Pons (tissue), 1 donor: ENCODE measurements around the gene SYT14.
A peak's percentile ranks its signal among the peaks of the same experiment; 100 is the strongest.
"Not testable (repeated sequence)": the region's sequence is repeated elsewhere in the genome, so short reads cannot be mapped to it uniquely, and the experiment has no call there.

ENCODE experiments used
- DNase-seq: peaks from one replicate; pipeline ENCODE4 v3.0.0-alpha.2; 2016; ENCODE audit warnings: low spot score

SYT14 gene

DNA sequence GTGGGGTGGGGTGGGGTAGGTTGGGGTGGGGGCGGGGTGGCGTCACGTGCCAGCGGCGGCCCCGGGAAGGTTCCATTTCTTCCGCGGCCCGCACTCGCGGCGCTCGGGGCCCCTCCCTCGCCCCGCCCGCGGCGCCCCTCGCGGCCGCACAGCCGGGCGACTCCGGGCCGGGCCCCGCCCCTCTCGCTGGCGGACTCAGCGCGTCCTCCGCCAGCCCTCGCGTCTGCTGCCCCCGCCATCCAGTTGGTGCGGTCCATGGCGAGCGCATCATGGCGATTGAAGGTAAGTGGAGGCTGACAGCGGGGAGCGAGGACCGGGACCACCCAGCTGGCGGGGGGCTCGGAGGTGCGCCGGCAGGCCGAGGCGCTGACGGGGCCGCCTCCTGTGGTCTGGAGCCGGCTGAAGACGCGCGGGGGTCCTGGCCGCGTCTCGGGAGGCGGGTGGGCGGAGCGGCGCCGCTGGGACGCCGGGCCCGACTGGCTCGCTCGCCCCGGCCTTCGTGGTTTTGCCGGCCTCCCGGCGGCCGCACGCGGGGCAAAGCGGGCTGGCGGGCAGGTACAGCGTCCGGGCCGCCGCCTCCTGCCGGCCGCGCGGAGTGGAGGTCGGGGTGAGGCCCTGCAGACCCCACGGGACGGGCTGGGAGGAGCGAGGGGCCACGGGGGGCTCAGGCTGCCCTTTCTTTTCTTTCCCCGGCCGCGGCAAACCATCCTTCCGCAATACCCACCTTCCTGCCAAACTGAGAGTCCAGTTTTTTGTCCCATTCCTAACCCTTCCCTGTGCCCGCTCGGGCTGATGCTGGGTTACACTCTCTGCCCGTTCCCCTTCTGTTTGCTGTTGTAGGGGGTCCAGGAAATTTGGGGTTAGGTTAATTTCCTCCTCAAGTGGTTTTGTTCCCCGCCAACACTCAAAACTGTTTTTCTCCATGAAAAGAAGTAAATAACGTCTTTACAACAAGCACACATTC is at the start of gene SYT14:
Gene SYT14 (plus strand): TSS at position 222 of the 964 bp plus-strand sequence. CDS start 48 bp downstream, at position 270.
- DNase-seq: peak; percentile 14

DNA sequence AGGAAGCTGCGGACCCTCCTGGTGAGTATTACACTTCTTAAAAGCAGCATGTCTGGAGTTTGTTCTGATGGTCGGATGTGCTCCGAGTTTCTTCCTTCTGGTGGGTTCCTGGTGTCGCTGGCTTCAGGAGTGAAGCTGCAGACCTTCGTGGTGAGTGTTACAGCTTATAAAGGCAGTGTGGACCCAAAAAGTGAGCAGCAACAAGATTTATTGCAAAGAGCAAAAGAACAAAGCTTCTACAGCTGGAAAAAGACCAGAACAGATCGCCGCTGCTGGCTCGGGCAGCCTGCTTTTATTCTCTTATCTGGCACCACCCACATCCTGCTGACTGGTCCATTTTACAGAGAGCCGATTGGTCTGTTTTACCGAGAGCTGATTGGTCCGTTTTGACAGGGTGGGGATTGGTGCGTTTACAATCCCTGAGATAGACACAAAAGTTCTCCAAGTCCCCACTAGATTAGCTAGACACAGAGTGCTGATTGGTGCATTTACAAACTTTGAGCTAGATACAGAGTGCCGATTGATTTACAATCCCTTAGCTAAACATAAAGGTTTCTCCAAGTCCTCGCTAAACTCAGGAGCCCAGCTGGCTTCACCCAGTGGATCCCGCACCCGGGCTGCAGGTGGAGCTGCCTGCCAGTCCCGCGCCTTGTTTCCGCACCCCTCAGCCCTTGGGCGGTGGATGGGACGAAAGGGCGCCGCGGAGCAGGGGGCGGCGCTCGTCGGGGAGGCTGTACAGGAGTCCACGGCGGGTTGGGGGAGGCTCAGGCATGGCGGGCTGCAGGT is 49.5 kb upstream of the SYT14 start:
- DNase-seq: not testable (repeated sequence)

DNA sequence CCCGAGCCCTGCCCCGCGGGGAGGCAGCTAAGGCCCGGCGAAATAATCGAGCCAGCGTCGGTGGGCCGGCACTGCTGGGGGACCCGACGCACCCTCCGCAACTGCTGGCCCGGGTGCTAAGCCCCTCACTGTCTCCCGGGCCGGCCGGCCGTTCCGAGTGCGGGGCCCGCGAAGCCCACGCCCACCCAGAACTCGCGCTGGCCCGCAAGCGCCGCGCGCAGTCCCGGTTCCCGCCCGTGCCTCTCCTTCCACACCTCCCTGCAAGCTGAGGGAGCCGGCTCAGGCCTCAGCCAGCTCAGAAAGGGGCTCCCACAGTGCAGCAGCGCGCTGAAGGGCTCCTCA is 49.0 kb upstream of the SYT14 start:
- DNase-seq: no peak

DNA sequence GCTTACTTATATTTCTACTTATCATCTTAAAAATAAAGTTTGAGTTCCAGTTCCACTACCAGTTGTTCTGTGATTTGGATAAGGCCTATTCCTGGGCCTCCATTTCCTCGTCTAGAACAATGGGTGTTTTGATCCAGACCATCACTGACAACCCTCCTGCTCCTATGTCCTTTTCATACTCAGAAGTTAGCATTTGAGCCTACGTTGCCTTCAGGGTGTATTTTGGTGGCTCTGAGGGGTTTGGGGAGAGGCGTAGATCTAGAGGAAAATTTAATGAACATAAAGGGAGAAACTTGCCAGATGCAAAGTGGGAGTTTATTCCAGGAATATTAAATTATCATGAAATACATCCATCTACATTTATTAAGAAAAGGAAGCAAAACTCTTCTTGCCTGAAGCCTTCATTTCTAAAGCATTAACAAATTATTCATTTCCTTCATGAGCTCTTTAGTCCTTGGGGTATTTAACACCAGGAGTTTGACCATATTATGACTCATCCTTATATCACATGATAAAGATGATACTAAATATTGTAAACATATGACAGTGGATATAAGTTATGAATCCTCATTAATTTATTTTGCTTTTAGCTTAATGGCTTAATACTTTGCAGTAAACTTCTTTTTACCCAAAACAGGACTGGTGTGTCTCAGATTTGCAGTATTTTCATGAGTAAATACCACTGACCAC is 47.2 kb upstream of the SYT14 start:
- no peak for DNase-seq

DNA sequence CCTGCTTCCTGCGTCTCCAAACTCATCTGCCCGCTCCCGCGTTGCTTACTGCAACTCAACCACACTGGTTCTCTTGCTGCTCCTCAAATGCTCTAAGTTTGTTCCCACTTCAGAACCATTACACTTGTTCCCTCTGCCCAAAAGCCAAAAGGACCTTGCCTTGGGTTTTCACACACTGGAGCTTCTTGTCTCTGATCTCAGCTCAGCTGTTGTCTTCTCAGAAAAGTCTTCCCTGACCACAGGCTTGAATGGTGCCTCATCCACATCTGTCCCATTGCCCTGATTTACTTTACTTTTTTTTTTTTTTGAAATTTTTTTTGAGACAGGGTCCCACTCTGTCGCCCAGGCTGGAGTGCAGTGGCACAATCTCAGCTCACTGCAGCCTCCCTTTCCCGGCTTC is 44.3 kb upstream of the SYT14 start:
- DNase-seq: no peak

DNA sequence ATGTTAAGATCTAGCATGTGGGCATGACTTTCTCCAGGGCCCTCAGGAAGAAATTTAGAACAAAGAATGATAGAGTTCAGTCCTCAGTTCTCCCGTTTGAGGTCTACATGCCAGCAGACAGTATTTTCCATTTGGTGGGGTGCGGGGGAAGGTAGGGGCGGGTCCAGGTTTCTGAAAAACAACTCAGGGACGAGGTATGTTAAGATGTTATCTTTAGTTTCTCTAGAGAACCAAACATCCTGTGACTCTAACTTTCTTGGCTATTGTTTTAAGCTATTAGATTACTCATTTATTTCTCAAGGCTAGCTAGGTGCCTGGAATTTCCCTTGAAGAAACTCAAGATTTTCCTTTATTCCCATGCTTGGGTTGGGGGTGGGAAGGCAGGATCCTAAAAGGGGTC is 42.3 kb upstream of the SYT14 start:
- no peak for DNase-seq

DNA sequence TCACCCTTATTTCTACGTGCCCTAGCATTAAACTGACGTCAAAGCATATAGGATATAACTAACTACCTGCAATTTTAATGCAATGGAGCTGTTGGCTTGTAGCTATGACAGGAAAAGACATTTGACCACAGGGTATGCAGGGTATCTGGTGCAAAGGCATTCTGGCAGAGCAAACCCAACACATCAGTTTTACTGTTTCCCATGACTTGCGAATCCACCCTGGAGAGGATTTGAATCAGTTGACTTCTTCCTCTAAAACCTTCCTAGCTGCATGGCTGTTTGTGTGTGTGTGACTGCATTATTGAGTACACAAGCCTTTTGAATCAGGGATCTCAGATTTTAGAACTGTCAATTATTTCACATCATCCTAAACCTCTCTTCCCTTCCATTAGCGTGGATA is 41.7 kb upstream of the SYT14 start:
- DNase-seq: no peak

DNA sequence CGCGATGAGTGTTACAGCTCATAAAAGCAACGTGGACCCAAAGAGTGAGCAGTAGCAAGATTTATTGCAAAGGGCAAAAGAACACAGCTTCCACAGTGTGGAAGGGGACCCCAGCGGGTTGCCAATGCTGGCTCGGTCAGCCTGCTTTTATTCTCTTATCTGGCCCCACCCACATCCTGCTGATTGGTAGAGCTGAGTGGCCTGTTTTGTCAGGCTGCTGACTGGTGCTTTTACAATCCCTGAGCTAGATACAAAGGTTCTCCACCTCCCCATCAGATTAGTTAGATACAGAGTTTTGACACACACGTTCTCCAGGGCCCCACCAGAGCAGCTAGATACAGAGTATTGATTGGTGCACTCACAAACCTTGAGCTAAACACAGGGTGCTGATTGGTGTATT is 39.7 kb upstream of the SYT14 start:
- not testable (repeated sequence) for DNase-seq

DNA sequence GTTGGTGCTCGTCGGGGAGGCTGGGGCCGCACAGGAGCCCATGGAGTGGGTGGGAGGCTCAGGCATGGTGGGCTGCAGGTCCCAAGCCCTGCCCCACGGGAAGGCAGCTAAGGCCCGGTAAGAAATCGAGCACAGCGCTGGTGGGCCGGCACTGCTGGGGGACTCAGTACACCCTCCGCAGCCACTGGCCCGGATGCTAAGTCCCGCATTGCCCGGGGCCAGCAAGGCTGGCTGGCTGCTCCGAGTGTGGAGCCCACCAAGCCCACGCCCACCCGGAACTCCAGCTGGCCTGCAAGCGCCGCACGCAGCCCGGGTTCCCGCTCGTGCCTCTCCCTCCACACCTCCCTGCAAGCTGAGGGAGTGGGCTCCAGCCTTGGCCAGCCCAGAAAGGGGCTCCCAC is 39.2 kb upstream of the SYT14 start:
- not testable (repeated sequence) for DNase-seq

DNA sequence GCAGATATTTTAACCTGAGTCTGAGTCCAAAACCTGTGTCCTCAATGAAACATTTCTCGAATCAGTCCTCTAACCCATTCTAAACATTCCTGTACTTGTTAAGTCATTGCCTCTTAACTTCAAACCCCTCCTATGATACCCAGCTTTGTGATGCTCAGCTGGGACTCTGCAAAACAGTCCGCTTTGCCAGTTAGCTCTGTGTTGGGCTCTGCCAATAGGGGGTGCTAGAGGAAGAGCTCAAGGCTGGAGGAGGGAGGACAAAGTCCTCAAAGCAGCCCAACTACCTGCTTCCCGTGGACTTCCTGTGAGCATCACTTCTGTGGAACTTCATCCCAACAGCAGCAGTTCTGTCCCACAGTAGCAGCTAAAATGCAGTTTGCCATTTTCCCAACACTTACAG is 38.1 kb upstream of the SYT14 start:
- no peak for DNase-seq

DNA sequence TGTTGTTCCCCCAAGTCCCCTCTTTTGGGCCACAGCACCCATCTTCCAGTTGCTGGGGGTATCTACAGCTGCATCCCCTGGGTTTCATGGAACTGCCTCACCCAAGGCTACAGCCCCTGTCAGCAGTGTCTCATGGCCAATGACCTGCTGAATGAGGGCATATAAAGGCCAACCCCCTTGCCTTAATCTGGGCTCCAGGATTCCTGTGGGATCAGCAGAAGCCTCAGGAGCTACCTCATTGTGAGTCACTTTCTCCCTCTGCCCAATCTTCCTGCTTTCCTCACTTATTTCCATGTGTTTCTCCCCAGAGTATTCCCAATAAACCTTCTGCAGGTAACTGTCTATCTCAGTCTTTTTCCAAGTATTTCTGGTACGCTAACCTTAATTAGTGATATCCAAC is 37.3 kb upstream of the SYT14 start:
- no peak for DNase-seq

DNA sequence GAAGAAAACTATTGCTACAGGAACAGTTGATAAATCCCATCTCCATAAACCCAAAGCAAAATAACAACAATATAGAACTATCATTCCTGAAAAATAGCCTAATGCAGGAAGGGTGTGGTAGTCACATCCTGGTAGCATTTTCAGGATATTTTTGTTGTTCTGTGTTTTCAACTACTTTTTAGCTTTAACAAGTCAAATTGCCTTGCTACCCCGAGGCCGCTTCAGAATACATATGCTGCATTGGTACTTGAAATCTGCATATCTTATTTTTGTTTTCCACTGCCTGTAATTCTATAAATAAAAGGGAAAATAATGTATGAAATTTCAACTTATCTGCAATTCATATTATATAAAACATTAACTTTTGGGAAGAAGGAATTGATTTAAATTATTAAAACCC is 36.8 kb upstream of the SYT14 start:
- no peak for DNase-seq

DNA sequence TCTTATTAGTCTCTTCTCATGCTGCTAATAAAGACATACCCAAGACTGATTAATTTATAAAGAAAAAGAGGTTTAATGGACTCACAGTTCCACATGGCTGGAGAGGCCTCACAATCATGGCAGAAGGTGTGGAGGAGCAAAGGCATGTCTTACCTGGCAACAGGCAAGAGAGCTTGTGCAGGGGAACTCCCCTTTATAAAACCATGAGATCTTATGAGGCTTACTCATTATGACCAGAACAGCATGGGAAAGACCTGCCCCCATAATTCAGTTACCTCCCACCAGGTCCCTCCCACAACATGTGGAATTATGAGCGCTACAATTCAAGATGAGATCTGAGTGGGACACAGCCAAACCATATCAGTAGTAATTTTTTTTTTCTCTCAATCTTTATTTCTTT is 33.2 kb upstream of the SYT14 start:
- not testable (repeated sequence) for DNase-seq

DNA sequence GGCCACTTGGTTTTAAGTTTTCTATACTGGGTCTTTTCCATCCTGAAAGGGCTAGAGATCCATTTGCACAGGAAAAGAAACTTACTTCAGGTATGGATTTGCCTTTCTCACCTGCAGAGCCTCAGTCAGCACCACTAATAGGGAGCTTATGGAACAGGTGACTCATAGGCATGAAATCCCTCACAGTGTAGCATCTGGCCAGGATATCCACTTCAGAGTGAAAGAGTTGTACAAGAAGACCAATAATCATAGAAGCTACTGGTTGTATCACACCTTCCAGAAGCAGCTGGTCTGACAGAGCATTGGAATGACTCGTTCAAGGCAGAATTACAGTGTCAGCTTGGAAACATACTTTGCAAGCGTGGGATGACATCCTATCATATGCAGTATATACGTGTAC is 26.3 kb upstream of the SYT14 start:
- DNase-seq: no peak

DNA sequence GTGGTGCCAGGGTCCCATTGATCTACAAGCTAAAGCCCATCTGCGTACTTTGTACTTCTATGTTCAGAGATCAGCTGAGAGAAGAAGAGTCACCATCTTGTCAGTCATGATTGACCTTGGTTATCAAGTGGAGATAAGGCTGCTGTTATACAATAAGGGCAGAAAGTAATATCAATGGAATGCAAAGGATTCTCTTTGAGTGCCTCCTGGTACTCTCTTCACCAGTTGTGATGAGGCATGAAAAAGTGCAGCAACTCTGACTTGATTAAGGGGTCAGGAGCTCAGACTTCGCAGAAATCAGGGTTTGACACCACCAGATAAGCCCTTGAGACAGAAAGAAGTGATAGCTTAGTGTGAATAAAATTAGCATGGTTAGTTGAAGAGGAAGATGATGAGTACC is 25.7 kb upstream of the SYT14 start:
- no peak for DNase-seq

DNA sequence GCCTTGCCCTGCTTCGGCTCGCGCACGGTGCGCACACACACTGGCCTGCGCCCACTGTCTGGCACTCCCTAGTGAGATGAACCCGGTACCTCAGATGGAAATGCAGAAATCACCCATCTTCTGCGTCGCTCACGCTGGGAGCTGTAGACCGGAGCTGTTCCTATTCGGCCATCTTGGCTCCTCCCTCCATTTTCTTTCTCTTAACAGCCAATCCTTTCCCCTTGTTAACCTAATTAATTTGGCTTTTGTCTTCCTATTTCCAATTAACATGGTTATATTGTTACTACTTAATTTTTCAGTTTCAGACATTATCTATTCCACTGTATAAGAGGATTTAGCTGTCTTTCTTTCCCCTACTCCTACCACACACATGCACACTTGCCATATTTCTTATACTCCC is 18.4 kb upstream of the SYT14 start:
- not testable (repeated sequence) for DNase-seq

DNA sequence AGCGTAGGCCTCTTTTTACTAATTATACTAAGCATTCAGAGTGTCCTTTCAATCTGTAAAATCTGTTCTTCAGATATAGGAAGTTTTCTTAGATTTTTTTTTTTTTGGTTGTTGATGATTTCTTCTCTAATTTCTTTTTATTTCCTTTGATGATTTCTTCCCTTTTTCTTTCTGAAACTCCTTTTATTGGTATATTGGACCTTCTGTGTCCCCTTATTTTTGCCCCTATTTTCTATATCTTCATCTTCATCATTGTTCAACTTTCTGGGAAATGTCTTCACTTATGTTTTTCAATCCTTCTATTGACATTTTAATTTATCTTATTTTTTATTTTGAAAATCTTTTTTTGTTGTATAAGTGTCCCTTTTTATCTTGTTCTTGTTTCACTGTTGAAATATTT is 17.2 kb upstream of the SYT14 start:
- no peak for DNase-seq

DNA sequence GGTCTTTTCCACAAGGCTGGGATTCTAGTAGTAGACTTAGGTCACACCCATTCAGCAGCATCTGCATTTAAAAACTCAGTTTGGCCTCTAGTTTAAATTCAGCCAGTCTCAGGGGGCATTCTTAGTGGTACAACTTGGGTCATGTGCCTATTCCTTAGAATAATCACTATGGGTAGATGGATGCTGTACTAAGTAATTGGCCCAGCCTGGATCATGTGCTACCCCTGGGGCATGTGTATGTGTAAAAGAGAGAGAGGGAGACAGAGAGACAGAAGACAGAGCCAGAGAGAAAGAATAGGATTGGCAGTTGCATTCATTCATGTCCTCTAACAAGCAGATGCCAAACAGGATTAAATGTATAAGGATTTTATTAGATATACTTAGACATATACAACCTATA is 13.6 kb upstream of the SYT14 start:
- DNase-seq: no peak

DNA sequence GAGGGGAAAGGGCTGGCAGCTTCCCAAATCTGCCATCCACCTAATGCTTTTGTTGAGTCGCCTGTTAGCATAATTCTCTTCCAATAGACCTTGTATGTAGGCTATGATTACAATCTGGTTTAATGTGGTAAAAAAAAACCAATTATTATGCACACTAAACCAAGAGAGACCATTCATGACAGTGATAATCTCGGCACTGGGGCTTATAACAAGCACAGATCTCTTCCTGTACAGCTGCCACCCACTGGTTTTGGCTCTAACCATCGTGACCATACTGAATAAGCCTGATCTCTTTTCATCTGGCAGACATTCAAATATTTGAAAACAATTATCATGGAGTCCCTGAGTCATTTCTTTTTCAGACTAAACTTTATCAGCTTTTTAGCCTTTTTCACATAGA is 12.0 kb upstream of the SYT14 start:
- DNase-seq: no peak

DNA sequence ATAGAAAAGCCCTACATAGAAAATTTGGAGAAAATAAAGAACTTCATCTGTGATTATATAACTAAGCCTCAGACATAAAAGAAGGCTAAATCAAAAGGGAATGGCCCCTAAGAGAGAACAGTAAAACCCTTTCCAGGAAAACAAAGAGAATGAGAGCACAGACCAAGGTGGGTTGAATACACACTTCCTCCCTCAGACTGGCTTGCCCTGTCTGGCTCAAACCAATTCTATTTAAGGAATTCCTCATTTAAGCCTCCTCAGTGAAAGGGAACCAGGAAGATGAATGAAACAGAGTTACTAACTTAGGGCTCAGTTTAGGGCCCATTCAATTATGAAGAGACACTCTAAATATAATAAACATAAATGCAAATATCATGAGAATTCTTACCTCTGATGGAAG is 10.6 kb upstream of the SYT14 start:
- DNase-seq: peak; percentile 21

DNA sequence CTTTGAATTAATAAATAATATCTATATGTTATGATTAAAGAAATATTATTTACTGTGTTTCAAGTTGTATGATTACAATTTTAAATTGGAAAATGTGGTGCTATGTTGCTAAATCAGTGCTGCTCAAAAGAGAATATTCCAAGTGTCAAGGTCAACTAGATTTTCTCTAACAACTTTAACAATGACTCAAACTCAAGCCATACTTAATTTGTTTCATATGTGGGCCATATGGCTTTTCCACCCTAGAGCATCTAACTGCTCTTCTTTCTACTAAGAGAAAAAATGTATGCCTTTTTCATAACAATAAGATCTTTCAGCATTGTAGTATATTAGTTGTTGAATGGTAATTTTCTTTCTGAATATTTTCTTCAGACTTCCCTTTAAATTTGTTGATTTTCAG is 8.3 kb upstream of the SYT14 start:
- DNase-seq: no peak

DNA sequence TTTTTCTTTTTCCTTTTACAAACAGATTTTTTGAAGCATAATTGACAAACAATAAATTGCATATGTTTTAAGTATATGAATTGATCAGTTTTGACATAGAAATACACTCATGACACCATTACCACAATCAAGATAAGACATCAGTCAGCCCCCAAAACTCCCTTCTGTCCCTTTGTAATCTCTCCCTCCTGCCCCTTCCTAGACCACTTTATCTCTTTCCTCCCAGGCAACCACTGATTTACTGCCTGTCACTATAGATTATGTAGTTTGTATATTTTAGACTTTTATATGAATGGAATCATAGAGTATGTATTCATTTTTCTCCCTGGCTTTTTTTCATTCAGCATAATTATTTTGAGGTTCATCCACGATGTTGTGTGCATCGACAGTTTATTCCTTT is 6.9 kb upstream of the SYT14 start:
- no peak for DNase-seq

DNA sequence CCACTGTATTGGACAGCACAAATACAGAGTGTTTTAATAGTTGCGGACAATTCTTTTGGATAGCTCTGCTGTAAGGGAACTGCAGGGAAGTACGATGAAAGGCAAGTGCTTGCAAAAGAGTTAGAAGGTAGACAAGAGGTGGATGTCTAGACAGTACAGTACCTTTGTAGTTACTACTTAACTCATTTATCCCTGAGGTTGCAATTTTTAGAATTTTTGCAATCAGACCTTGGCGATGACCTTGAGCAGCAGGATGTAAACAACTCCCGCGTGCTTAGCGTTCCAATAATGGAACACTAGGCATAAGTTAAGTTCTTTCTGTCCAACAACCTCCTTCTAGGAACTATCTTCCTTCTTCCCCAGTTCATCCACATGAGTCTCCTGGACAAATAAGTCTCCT is 1.9 kb upstream of the SYT14 start:
- DNase-seq: no peak
